HepG2 (cell line): ENCODE data around the gene CACNB4. TPM values are rescaled to one million over a fixed set of nuclear protein-coding genes. Genes with fewer than 3 reads are reported as not detected.

Experiments used
- ATAC-seq: fragments of 200-7000 bp; cut with Tn5 transposase; 3 replicates; pipeline ENCODE4 v1.9.1; 2020; ENCODE audit warnings: mild to moderate bottlenecking, moderate library complexity
- BruUV-seq: library from RNA; stranded (reverse); fragments of 400-500 nt; replicated peaks from 2 replicates; lab custom pipeline; 2021; lab: Mats Ljungman, UMichigan
- CTCF ChIA-PET: fragments of 300-600 bp; formaldehyde crosslinking; extraction: SDS; loops from one replicate; lab custom pipeline; 2021; ENCODE audit warnings: low total read pairs, inconsistent platforms, low intra/inter-chr PET ratio; lab: Yijun Ruan, JAX
- POLR2A ChIA-PET: fragments of 350-600 bp; sonication (Branson Sonifier 250); formaldehyde crosslinking; loops from one replicate; lab custom pipeline; 2020; ENCODE audit warnings: antibody characterized with exemption, inconsistent platforms; lab: Yijun Ruan, JAX
- DNase-seq: peaks from one replicate; pipeline ENCODE4 v3.0.0-alpha.2; 2015; ENCODE audit warnings: low spot score
- FAIRE-seq: peaks from 3 replicates; lab custom pipeline; 2011; peaks lifted over from hg19 to GRCh38; lab: Jason Lieb, UNC
- H2AFZ ChIP-seq: one replicate; pipeline ENCODE4 v1.6.1; 2011; ENCODE audit warnings: low read length, inconsistent platforms
- H3K27ac ChIP-seq: fragments of 300-600 bp; 3 replicates; pipeline ENCODE4 v1.8.0; 2011; ENCODE audit warnings: mixed run types, mild to moderate bottlenecking, mixed read lengths, low read length, inconsistent platforms; ENCODE audit not compliant: insufficient read depth; ENCODE audit errors: extremely low read length
- H3K27me3 ChIP-seq, 2 experiments: fragments of 200-600 bp in 1 of 2; 2 replicates in 1 of 2; 3 replicates in 1 of 2; pipeline versions ENCODE4 v1.6.0 to v1.8.0; 2011; ENCODE audit warnings: low read length in 2 of 2, mild to moderate bottlenecking in 2 of 2, moderate library complexity in 2 of 2, inconsistent platforms in 1 of 2; ENCODE audit not compliant: insufficient read depth in 2 of 2, control insufficient read depth in 1 of 2
- H3K36me3 ChIP-seq, 2 experiments: fragments of 200-600 bp in 1 of 2; replicated peaks in 1 of 2; 2 replicates in 1 of 2; 3 replicates in 1 of 2; pipeline versions ENCODE4 v1.5.1 to v1.8.0; 2011; ENCODE audit warnings: low read length in 2 of 2, inconsistent platforms in 1 of 2; ENCODE audit not compliant: insufficient read depth in 2 of 2, control insufficient read depth in 1 of 2
- H3K4me1 ChIP-seq: 2 replicates; pipeline ENCODE4 v1.5.1; 2012; ENCODE audit warnings: low read length, inconsistent platforms; ENCODE audit not compliant: insufficient read depth
- H3K4me2 ChIP-seq: 2 replicates; pipeline ENCODE4 v1.6.0; 2011; ENCODE audit warnings: low read depth, low read length, inconsistent platforms
- H3K4me3 ChIP-seq, 3 experiments: fragments of 200-600 bp in 1 of 3; sonication (generic), shearing (Covaris generic) in 1 of 3; replicated peaks in 1 of 3; 2 replicates each; pipeline ENCODE4 v1.5.1; 2011 to 2016; ENCODE audit warnings: low read length in 3 of 3, inconsistent platforms in 2 of 3, low read depth in 2 of 3, mild to moderate bottlenecking in 2 of 3, control low read depth in 1 of 3, mixed read lengths in 1 of 3; ENCODE audit not compliant: insufficient read depth in 1 of 3
- H3K79me2 ChIP-seq: one replicate; pipeline ENCODE4 v1.6.1; 2011; ENCODE audit warnings: low read length, inconsistent platforms; ENCODE audit not compliant: insufficient read depth
- H3K9ac ChIP-seq: 2 replicates; pipeline ENCODE4 v1.6.0; 2011; ENCODE audit warnings: mild to moderate bottlenecking, low read depth, low read length, inconsistent platforms; ENCODE audit not compliant: insufficient read depth
- H3K9me3 ChIP-seq: 2 replicates; pipeline ENCODE4 v1.5.1; 2012; ENCODE audit warnings: mild to moderate bottlenecking, low read length
- H4K20me1 ChIP-seq: 2 replicates; pipeline ENCODE4 v1.6.0; 2011; ENCODE audit warnings: inconsistent platforms, mild to moderate bottlenecking, low read length, moderate library complexity; ENCODE audit not compliant: insufficient read depth
- AGO2 ChIP-seq: fragments of 200-400 bp; formaldehyde crosslinking; optimal IDR thresholded peaks from 2 replicates; pipeline ENCODE3; 2017; ENCODE audit warnings: mild to moderate bottlenecking, low read depth, low read length, moderate library complexity
- CBX5 ChIP-seq: sonication (generic); formaldehyde crosslinking; IDR thresholded peaks from 2 replicates; pipeline ENCODE4 v1.4.0; 2020; ENCODE audit warnings: missing genetic modification reagents, borderline replicate concordance
- ZBTB14 ChIP-seq: sonication (generic); formaldehyde crosslinking; IDR thresholded peaks from 2 replicates; pipeline ENCODE4 v1.4.0; 2020; ENCODE audit warnings: missing genetic modification reagents
- ZNF121 ChIP-seq: sonication (generic); formaldehyde crosslinking; IDR thresholded peaks from 2 replicates; pipeline ENCODE4 v1.5.0; 2020; ENCODE audit warnings: mild to moderate bottlenecking, missing genetic modification reagents
- WGBS: methylation state at CpG from one replicate; pipeline ENCODE4 v1.1.6; 2017; ENCODE audit warnings: low lambda C conversion rate; 5-methylcytosine and 5-hydroxymethylcytosine counted together
- in situ Hi-C: cut with HindIII; loops from 2 replicates; pipeline ENCODE4 v1.10.0; 2017; ENCODE audit warnings: low pct_unique_long_range_greater_than_20kb; ENCODE audit not compliant: extremely low pct_ligation_motif_present
- intact Hi-C: fragments of 100-400 bp; cut with micrococcal nuclease; formaldehyde crosslinking; loops from one replicate; pipeline ENCODE4 v1.10.0; 2022; ENCODE audit not compliant: unreplicated experiment
- polyA plus RNA-seq, 8 experiments: library from polyadenylated mRNA; depleted of rRNA in 3 of 8; stranded (reverse) in 7 of 8; unstranded in 1 of 8; fragments of >200 nt; fragmentation: Illumina TruSeq in 4 of 8; extraction: Trizol in 4 of 8; gene quantifications; 2 replicates each; pipeline versions ENCODE4 v1.2.1 to v1.2.3, GENCODE V29; 2011 to 2016; ENCODE audit warnings: low read depth in 4 of 8, missing spikeins in 1 of 8, mixed read lengths in 1 of 8; ENCODE audit not compliant: insufficient read depth in 1 of 8
- total RNA-seq, 5 experiments: library from RNA; depleted of rRNA; stranded (reverse); fragments of >200 nt; fragmentation: Illumina TruSeq; extraction: Trizol; gene quantifications; 2 replicates each; pipeline ENCODE4 v1.2.3, GENCODE V29; 2016; ENCODE audit warnings: low read depth in 1 of 5

CACNB4 gene
- total and polyA plus RNA-seq, 2 of the 13 experiments (the other 11 are each of a cell fraction or from before 2014, with no cell fraction given): 5.1 to 14.3 TPM

GRCh38 chr2:151791545-151791944 is 307.3 kb downstream of the CACNB4 start:
- no peaks in the 10 kb centered on the region for H3K4me1 ChIP-seq
- ATAC-seq: no peak
- no peak for DNase-seq
- H3K79me2 ChIP-seq: no peaks in the 10 kb centered on the region
- H3K27me3 ChIP-seq: no peaks in the 10 kb centered on the region
- no TSS peak for BruUV-seq
- intact Hi-C loops: loop anchor here (5.0 kb wide), 1 partner anchor 154 kb away; no protein-coding TSS in a partner anchor
- in situ Hi-C loops: no loop called here
- ChIA-PET POLR2A (no interaction called here), CTCF (no interaction called here)
- H3K4me2 ChIP-seq: no peak overlapping the region
- no peak overlapping the region for H3K9ac ChIP-seq
- no peaks in the 10 kb centered on the region for H3K9me3 ChIP-seq
- no peak overlapping the region for H2AFZ ChIP-seq
- TF ChIP-seq CBX5 (CRISPR knock-in tag) (no peak), AGO2 (peak; percentile 11)
- no peak overlapping the region for H3K4me3 ChIP-seq
- no peak for FAIRE-seq
- no peak overlapping the region for H3K27ac ChIP-seq
- WGBS: 98% methylated on average over 3 of the region's 3 CpGs
- H4K20me1 ChIP-seq: no peaks in the 10 kb centered on the region; the same call in 1 of the 2 replicates
- peaks cover 2 to 3% of the 10 kb centered on the region in 2 experiments; a peak in 3 of 5 replicates for H3K36me3 ChIP-seq

- H2AFZ ChIP-seq: no peak overlapping the region
- ATAC-seq (no peak), DNase-seq (no peak), FAIRE-seq (no peak)
- H3K9me3 ChIP-seq: no peaks in the 10 kb centered on the region
- H3K9ac ChIP-seq: no peak overlapping the region
- no peak overlapping the region for H3K4me2 ChIP-seq
- no peak overlapping the region for H3K4me3 ChIP-seq
- POLR2A ChIA-PET: no interaction called here
- H3K27me3 ChIP-seq: no peaks in the 10 kb centered on the region
- H3K4me1 ChIP-seq: no peaks in the 10 kb centered on the region
- in situ Hi-C loops (no loop called here), intact Hi-C loops (loop anchor here (5.0 kb wide), 1 partner anchor 153 kb away; no protein-coding TSS in a partner anchor)
- 100% methylated on average over 1 of the region's 1 CpG for WGBS
- no peaks in the 10 kb centered on the region for H3K79me2 ChIP-seq
- no peaks in the 10 kb centered on the region; the same call in 1 of the 2 replicates for H4K20me1 ChIP-seq
- peaks cover 0 to 3% of the 10 kb centered on the region in 2 experiments; a peak in 3 of 5 replicates for H3K36me3 ChIP-seq
- CTCF ChIA-PET: no interaction called here
- BruUV-seq: no TSS peak
- H3K27ac ChIP-seq: no peak overlapping the region
- TF ChIP-seq ZBTB14 (no peak), ZNF121 (CRISPR knock-in tag) (peak; percentile 55; the same call in 1 of the 2 replicates)
Measured at GRCh38 chr2:151790689-151791088, 308.2 kb downstream of the CACNB4 start.
